HL-60 (cell line): ENCODE data around the gene PLS3.

ENCODE experiments used
- CTCF ChIP-seq: IDR thresholded peaks from one replicate; pipeline ENCODE4 v1.5.1; 2011; ENCODE audit warnings: low read length, control low read depth, inconsistent platforms; ENCODE audit not compliant: insufficient read depth
- POLR2AphosphoS5 ChIP-seq: IDR thresholded peaks from 2 replicates; pipeline ENCODE4 v1.6.1; 2012; ENCODE audit warnings: low read depth
- SPI1 ChIP-seq: IDR thresholded peaks from 2 replicates; pipeline ENCODE4 v1.6.1; 2012; ENCODE audit warnings: low read depth, mild to moderate bottlenecking, borderline replicate concordance
- TF ChIP-seq, protein P1 (sequence below): IDR thresholded peaks from 2 replicates; pipeline ENCODE4 v1.6.1; 2012; ENCODE audit warnings: low read depth; ENCODE audit not compliant: insufficient replicate concordance

- TF ChIP-seq, protein P1, sequence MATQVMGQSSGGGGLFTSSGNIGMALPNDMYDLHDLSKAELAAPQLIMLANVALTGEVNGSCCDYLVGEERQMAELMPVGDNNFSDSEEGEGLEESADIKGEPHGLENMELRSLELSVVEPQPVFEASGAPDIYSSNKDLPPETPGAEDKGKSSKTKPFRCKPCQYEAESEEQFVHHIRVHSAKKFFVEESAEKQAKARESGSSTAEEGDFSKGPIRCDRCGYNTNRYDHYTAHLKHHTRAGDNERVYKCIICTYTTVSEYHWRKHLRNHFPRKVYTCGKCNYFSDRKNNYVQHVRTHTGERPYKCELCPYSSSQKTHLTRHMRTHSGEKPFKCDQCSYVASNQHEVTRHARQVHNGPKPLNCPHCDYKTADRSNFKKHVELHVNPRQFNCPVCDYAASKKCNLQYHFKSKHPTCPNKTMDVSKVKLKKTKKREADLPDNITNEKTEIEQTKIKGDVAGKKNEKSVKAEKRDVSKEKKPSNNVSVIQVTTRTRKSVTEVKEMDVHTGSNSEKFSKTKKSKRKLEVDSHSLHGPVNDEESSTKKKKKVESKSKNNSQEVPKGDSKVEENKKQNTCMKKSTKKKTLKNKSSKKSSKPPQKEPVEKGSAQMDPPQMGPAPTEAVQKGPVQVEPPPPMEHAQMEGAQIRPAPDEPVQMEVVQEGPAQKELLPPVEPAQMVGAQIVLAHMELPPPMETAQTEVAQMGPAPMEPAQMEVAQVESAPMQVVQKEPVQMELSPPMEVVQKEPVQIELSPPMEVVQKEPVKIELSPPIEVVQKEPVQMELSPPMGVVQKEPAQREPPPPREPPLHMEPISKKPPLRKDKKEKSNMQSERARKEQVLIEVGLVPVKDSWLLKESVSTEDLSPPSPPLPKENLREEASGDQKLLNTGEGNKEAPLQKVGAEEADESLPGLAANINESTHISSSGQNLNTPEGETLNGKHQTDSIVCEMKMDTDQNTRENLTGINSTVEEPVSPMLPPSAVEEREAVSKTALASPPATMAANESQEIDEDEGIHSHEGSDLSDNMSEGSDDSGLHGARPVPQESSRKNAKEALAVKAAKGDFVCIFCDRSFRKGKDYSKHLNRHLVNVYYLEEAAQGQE, result no peak
- TF ChIP-seq POLR2AphosphoS5 (no peak), CTCF (no peak), SPI1 (no peak)
Measured at GRCh38 chrX:115534383-115534782, 26.6 kb upstream of the PLS3 start.
